GM18526 (cell line): ENCODE measurements around the gene GALNT9.

Experiments
- POLR2A ChIP-seq: IDR thresholded peaks from 3 replicates; pipeline ENCODE4 v1.6.1; 2011; ENCODE audit not compliant: insufficient read length; ENCODE audit errors: extremely low read depth

Gene GALNT9

DNA sequence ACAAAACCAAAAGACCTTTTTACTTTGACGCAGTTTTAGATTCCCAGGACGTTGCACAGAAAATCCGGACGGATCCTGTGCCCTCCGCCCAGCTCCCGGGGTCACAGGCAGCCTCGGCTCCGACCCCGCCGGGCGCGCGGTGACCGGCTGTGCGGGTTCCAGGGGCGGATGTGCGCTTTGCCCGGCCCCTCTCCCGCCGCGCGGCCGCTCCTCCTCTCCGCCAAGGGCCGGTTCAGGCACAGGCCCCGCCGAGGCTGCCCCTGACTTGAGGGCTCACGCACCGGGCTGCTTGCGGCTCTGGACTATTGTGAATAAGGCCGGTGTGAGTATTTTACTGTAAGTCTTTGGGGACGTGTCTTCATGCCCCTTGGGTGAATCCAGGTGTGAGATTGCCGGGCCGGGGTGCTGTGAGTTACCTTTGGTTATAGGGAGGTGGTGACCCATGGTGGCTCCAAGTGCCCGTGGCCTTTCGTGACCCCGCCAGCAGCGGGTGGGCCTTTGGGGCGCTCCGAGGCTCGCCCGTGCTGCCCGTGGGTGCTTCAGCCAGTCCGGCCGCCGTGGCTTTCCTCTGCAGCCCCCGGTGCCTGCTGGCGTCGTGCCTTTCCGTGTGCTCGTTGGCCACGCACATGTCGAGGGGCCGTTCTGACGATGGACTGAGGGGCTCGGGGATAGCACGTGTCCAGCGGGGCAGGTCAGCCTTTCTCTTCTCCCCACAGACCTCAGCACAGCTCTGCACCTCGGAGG lies 139.2 kb downstream of the GALNT9 start:
- no peak for TF ChIP-seq POLR2A

DNA sequence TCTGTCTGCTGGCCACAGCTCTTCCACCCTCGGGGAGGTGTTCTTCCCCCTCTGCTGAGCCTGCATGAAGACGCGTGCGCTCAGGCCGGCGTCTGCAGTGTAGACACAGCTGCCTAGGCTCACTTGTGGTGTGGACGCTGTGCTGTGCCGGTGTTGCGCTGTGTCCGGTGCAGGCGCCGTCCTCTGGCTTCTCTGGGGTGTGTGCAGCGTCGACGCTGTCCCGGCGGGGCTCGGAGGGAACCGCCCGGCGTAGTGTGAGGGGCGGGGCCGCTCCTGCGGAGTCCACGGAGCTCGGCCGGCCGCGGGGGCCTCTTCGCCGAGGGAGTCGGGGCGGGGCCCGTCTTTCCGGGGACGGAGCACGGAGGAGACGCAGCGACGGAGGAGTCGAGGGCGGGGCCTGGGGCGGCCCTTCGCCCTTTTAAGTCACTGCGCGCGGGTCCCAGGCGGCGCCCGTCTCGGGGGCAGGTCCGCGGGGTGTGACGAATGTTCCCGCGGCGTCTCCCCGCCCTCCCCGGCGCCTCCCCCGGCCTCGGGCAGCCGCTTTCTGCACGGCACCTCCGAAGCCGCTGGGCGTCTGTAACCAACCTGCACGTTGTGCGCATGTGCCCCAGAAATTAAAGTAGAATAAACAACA lies 139.9 kb downstream of the GALNT9 start:
- no peak for TF ChIP-seq POLR2A

- no peak for TF ChIP-seq POLR2A
Measured at GRCh38 chr12:132188916-132189325, 140.5 kb downstream of the GALNT9 start.

DNA sequence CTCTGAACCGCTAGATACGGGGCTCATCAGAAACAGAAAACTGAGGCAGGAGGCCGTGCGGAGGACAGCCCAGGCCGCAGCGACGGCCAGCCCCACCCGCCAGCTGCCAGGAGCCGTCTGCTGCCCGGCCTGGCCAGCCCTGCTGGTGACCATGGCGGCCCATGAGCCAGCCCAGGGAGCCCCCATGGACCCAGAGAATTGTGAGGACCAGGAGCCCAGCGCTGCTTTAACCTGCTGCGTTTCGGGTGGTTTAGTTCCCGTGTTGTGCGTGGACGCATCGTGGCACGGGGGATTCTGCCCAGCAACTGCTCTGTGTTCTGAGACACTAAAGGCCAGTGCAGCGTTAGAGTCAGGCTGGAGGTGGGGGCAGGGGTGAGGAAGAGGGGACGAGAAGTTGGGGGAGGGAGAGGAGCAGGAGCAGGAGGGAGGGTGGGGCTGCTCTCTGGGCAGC lies 140.9 kb downstream of the GALNT9 start:
- no peak for TF ChIP-seq POLR2A

- TF ChIP-seq POLR2A, result no peak
Measured at GRCh38 chr12:132187646-132188450, 141.5 kb downstream of the GALNT9 start.

DNA sequence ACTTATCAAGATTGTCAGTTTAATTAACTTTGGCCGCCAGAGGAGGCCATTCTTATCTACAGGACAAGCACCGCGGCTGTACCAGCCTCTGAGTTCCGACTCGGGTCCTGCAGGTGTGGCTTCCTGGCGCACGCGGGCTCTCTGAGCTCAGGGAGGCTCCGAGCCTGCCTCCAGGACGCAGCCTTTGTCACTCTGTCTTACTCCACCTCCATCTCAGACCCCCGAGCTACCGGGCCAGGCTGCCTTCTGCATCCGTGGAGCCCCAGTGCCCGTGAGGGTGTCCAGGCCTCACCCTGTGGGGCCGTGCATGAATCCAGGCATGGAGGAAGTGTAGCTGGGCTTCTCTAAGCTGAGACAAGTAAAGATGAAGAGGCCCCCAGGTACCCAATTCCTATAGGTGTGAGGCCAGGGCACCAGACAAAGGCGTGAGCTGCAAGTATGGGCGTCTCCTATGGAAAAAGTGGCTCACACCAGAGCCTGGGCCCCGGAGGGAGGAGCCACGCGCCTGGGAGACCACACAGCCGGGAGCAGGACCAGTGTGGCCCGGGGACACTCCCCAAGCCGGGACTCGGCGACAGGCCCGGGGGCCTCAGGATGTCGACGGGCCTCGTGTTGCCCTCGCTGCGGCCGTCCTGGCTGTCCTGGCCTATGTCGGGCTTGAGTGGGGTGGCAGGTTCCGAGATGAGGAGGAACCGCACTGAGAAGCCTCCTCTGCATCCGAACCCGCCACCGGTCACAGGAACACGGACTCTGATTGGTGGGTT lies 142.3 kb downstream of the GALNT9 start:
- TF ChIP-seq POLR2A, result no peak

DNA sequence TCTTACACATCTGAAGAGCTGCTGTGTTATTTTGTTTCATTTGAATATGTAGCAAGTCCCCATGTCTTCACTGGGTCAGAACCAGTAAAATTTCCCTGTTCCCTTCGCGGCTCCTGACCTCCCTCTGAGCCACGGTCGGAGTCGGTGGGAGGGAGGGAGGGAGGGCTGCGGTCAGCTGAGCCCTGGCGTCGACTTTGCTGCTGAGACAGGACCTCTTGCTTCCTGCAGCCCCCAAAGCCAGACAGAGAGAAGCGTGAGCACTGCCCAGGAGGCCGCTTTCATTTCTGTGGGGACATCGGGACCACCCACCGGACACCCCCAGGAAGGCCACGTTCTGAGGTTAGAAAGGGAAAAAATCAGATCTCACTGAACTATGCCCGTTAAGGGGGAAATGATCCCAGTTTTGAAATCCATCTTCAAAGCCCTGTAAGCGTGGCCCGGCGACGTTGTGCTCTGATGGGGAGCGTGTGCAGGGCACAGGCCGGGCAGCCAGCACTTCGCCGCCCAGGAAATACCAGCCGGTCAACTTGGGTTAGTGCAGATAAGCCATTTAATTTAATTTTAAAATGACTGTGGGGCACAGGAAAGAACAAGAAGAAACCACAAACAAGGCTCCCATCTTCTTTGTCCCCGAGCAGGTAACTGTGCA lies 143.1 kb downstream of the GALNT9 start:
- no peak for TF ChIP-seq POLR2A

- no peak for TF ChIP-seq POLR2A
Measured at GRCh38 chr12:132185705-132186104, 143.7 kb downstream of the GALNT9 start.

GRCh38 chr12:132182711-132183365 lies 146.6 kb downstream of the GALNT9 start:
- no peak for TF ChIP-seq POLR2A

GRCh38 chr12:132182206-132182710 lies 147.1 kb downstream of the GALNT9 start:
- TF ChIP-seq POLR2A, result no peak

- TF ChIP-seq POLR2A, result no peak
Measured at GRCh38 chr12:132181570-132182200, 147.7 kb downstream of the GALNT9 start.

DNA sequence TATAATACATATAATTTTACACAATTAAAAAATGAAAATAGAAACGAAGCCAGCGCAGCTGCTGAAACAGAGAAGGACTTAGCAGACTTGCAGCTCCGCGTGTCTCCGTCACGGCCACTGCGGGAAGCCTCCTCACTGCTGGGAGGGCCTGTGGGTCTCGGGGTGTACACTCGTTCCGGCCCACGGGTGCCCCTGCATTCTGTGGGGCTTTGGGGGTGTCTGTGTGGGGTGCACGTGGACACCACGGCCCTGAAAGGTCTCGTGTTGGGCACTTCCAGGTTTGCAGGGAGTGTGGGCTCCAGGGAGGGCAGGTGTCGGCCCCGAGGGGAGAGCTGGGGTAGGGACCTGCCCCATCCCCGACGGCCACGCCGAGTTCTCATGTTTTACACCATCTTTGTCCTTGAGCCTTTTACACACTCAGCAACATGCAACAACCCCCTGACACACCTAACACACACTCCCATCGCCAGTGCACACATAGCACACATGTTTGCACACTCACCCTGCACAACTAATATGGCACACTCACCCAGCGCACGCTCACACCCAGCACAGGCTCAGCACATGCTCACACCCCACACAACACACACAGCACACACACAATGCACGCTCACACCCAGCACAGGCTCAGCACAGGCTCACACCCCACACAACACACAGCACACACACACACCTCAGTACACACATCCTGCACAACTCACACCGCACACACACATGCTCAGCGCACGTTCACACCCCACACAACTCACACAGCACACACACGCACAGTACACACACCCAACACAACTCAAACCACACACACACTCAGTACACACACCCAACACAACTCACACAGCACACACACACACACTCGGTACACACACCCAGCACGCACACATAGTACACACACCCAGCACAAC lies 148.5 kb downstream of the GALNT9 start:
- TF ChIP-seq POLR2A, result no peak
